Measurements from ENCODE around the gene EPN1.

EPN1 gene

GRCh38 chr19:55680339-55681130 is 5.5 kb downstream of the EPN1 start:
- DNase-seq: no peak

GRCh38 chr19:55681131-55682092 is 6.4 kb downstream of the EPN1 start:
- no peak for DNase-seq

GRCh38 chr19:55683449-55684261 is 8.6 kb downstream of the EPN1 start:
- no peak for DNase-seq

- no peak for DNase-seq
These were observed 10.1 kb downstream of the EPN1 start for GRCh38 chr19:55684946-55685681.

- no peak for DNase-seq
These were observed 10.8 kb downstream of the EPN1 start for GRCh38 chr19:55685776-55686175.

- no peak for DNase-seq
These were observed 11.5 kb downstream of the EPN1 start for GRCh38 chr19:55686311-55687050.

- DNase-seq: no peak
These were observed 12.5 kb downstream of the EPN1 start for GRCh38 chr19:55687281-55688201.

- no peak for DNase-seq
These were observed 13.6 kb downstream of the EPN1 start for GRCh38 chr19:55688422-55689218.

GRCh38 chr19:55689411-55690108 is 14.5 kb downstream of the EPN1 start:
- no peak for DNase-seq

- DNase-seq: no peak
These were observed 15.2 kb downstream of the EPN1 start for GRCh38 chr19:55690109-55690768.

GRCh38 chr19:55690769-55691545 is 15.9 kb downstream of the EPN1 start:
- DNase-seq: no peak

- no peak for DNase-seq
These were observed 16.8 kb downstream of the EPN1 start for GRCh38 chr19:55691561-55692481.

- no peak for DNase-seq
These were observed 17.7 kb downstream of the EPN1 start for GRCh38 chr19:55692681-55693081.

GRCh38 chr19:55693336-55693974 is 18.4 kb downstream of the EPN1 start:
- DNase-seq: no peak

GRCh38 chr19:55694241-55694655 is 19.2 kb downstream of the EPN1 start:
- no peak for DNase-seq

Measured in inflammatory macrophage treated with lipopolysaccharide for 4 hours (primary cell).